Measurements from ENCODE around the gene HERC5. TPM values are rescaled to one million over a fixed set of nuclear protein-coding genes. Genes with fewer than 3 reads are reported as not detected.
"Not testable (repeated sequence)": the region's sequence is repeated elsewhere in the genome, so short reads cannot be mapped to it uniquely, and the experiment has no call there.

The HERC5 gene
- 46.3 and 49.6 TPM in 2 replicates for total RNA-seq (2014; rRNA removed; shearing (Covaris generic))

- no peaks in the 10 kb centered on the region for H3K9me3 ChIP-seq (replicated peaks)
- H3K4me1 ChIP-seq = 0 out of 2 replicates have a peak, but pooled peaks cover 7% of the 10 kb centered on the region
- H3K27ac ChIP-seq = peak within 1 kb of the TSS; percentile 77
- peak within 1 kb of the TSS; percentile 64 for H3K4me3 ChIP-seq
- no peaks in the 10 kb centered on the region for H3K27me3 ChIP-seq
- DNase-seq = peak; percentile 94 to 97
- no peaks in the 10 kb centered on the region for H3K36me3 ChIP-seq
These were observed at the start of gene HERC5 for GRCh38 chr4:88456670-88457306. Gene HERC5 (plus strand): TSS chr4:88457119. CDS start chr4:88457270, 151 bp downstream.

DNA sequence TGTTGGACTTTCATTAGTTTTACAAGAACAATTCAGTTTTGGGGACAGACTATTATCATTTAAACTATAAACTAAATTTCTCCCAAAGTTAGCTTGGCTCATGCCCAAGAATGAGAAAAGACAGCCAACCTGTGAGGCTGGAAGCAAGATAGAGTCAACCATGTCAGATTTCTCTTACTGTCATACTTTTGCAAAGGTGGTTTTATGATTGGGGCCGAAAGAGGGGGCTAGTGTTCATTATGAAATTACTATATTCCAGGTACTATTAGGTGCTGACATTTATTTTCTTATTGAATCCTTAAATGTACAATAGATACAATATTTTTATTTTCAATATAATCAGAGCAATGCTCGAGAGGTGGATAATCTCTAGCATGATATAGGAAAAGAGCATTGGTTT, 47.7 kb upstream of the HERC5 start:
- H3K4me1 ChIP-seq = no peaks in the 10 kb centered on the region
- H3K36me3 ChIP-seq = no peaks in the 10 kb centered on the region
- no peaks in the 10 kb centered on the region for H3K9me3 ChIP-seq (replicated peaks)
- no peak overlapping the region for H3K4me3 ChIP-seq
- no peak overlapping the region for H3K27ac ChIP-seq
- DNase-seq = no peak
- no peaks in the 10 kb centered on the region for H3K27me3 ChIP-seq

DNA sequence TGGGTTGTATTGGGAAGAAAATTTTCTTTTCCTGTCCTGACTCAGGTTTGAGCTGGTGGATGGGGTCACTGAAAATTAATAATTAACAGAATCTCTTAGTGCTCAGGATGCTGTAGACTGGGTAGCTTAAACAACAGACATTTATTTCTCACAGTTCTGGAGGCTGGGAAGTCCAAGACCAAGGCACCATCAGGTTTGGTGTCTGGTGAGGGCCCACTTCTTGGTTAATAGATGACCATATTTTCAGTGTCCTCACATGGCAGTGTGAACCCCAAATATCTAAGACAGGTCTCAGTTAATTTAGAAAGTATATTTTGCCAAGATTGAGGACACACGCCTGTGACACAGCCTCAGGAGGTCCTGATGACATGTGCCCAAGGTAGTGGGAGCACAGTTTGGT, 47.1 kb upstream of the HERC5 start:
- H3K36me3 ChIP-seq = no peaks in the 10 kb centered on the region
- no peaks in the 10 kb centered on the region for H3K9me3 ChIP-seq (replicated peaks)
- no peak overlapping the region for H3K4me3 ChIP-seq
- H3K4me1 ChIP-seq = no peaks in the 10 kb centered on the region
- no peak for DNase-seq
- no peaks in the 10 kb centered on the region for H3K27me3 ChIP-seq
- no peak overlapping the region for H3K27ac ChIP-seq

GRCh38 chr4:88411491-88412096, 45.3 kb upstream of the HERC5 start:
- no peak overlapping the region for H3K27ac ChIP-seq
- H3K4me1 ChIP-seq = no peaks in the 10 kb centered on the region
- no peaks in the 10 kb centered on the region for H3K36me3 ChIP-seq
- H3K4me3 ChIP-seq = no peak overlapping the region
- H3K9me3 ChIP-seq (replicated peaks) = no peaks in the 10 kb centered on the region
- no peaks in the 10 kb centered on the region for H3K27me3 ChIP-seq
- DNase-seq = no peak

DNA sequence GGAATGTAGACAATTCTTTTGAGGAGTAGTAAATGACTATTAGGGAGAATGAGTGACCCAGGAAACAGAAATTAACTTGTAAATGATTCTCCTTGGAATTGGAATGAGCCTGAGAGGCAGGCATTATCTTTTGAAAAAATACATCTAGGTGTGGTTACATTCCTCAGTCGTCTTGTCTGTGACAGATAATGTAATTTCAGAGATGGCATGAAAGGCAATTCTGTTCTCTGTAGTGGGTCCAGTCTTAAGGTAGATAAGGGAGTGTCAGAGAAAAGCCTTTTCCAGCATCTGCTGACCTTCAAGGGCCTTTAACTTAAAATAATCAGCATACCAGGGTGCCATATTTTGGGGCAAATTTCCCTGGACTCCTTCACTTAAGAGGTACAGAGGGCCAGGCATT, 43.1 kb upstream of the HERC5 start:
- no peaks in the 10 kb centered on the region for H3K36me3 ChIP-seq
- no peaks in the 10 kb centered on the region for H3K9me3 ChIP-seq (replicated peaks)
- no peak overlapping the region for H3K27ac ChIP-seq
- H3K27me3 ChIP-seq = no peaks in the 10 kb centered on the region
- DNase-seq = no peak
- no peak overlapping the region for H3K4me3 ChIP-seq
- H3K4me1 ChIP-seq = no peaks in the 10 kb centered on the region

GRCh38 chr4:88414755-88415154, 42.2 kb upstream of the HERC5 start:
- Histone ChIP-seq H3K36me3 (no peaks in the 10 kb centered on the region), H3K27ac (no peak overlapping the region), H3K9me3 (replicated peaks) (no peaks in the 10 kb centered on the region), H3K27me3 (no peaks in the 10 kb centered on the region), H3K4me3 (no peak overlapping the region), H3K4me1 (no peaks in the 10 kb centered on the region)
- no peak for DNase-seq

DNA sequence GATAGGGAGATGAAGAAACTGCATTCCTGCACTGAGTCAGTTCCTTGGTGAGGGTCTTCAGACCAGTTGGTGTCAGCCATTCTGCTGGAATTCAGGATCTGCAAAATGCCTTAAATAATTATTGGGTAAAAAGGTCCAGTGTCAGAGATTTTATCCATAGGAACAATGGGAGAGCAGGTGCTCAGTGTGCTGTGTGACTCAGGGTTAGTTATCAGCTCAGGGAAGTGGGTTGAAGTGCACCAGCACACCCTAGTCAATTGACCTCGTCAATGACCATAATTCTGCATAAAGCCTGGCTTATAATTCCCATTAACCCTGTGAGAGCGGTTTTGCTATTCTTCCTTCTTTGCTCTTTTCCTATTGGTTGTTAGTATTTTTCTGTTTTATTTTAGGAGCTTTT, 40.9 kb upstream of the HERC5 start:
- Histone ChIP-seq H3K27ac (no peak overlapping the region), H3K9me3 (replicated peaks) (no peaks in the 10 kb centered on the region), H3K4me3 (no peak overlapping the region), H3K27me3 (no peaks in the 10 kb centered on the region), H3K36me3 (no peaks in the 10 kb centered on the region), H3K4me1 (no peaks in the 10 kb centered on the region)
- DNase-seq = no peak

GRCh38 chr4:88418411-88418810, 38.5 kb upstream of the HERC5 start:
- no peak overlapping the region for H3K4me3 ChIP-seq
- no peaks in the 10 kb centered on the region for H3K36me3 ChIP-seq
- no peak overlapping the region for H3K27ac ChIP-seq
- peak in 1 of 2 experiments; percentile 16 for DNase-seq
- H3K9me3 ChIP-seq (replicated peaks) = no peaks in the 10 kb centered on the region
- no peaks in the 10 kb centered on the region for H3K4me1 ChIP-seq
- H3K27me3 ChIP-seq = no peaks in the 10 kb centered on the region

- H3K27ac ChIP-seq = no peak overlapping the region
- H3K9me3 ChIP-seq (replicated peaks) = no peaks in the 10 kb centered on the region
- no peak overlapping the region for H3K4me3 ChIP-seq
- H3K27me3 ChIP-seq = no peaks in the 10 kb centered on the region
- no peaks in the 10 kb centered on the region for H3K36me3 ChIP-seq
- H3K4me1 ChIP-seq = no peaks in the 10 kb centered on the region
- no peak for DNase-seq
These were observed 37.0 kb upstream of the HERC5 start for GRCh38 chr4:88419874-88420273.

DNA sequence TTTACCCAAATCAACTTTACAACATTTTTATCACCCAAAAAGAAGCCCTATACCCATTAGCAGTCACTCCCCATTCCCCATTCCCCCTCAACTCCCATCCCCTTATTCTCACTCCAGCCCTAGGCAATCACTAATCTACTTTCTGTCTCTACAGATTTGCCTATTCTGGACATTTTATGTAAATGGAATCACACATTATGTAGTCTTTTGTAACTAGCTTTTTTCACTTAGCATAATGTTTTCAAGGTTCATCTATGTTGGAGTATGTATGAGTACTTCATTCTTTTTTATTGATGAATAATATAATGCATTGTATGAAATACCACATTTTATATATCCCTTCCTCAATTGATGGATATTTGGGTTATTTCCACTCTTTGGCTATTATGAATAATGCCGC, 36.1 kb upstream of the HERC5 start:
- Histone ChIP-seq H3K27ac (no peak overlapping the region), H3K4me1 (no peaks in the 10 kb centered on the region), H3K27me3 (no peaks in the 10 kb centered on the region), H3K9me3 (replicated peaks) (no peaks in the 10 kb centered on the region), H3K36me3 (no peaks in the 10 kb centered on the region), H3K4me3 (no peak overlapping the region)
- DNase-seq = no peak

GRCh38 chr4:88422403-88422802, 34.5 kb upstream of the HERC5 start:
- Histone ChIP-seq H3K4me3 (no peak overlapping the region), H3K27me3 (no peaks in the 10 kb centered on the region), H3K36me3 (no peaks in the 10 kb centered on the region), H3K9me3 (replicated peaks) (no peaks in the 10 kb centered on the region), H3K4me1 (no peaks in the 10 kb centered on the region), H3K27ac (no peak overlapping the region)
- DNase-seq = no peak

DNA sequence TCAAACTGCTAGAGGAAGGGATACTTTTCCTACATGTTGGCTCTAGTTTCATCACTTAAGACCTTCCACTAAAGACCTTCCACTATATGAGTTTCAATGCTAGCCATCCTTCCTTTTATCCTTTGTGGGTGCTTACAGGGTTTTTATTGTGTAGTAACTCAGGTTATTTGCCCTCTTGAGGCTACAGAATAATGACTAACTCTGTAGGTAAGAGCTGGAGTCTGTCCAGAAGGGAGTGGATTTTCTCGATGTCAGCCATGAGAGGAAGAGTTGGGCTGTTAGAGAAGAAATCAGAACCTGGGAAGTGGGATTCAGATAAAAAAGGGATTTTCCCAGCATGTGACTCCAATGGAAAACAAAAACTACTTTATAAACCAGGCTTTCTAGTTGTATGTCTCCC, 27.5 kb upstream of the HERC5 start:
- Histone ChIP-seq H3K27ac (no peak overlapping the region), H3K36me3 (no peaks in the 10 kb centered on the region), H3K4me3 (no peak overlapping the region), H3K27me3 (no peaks in the 10 kb centered on the region), H3K9me3 (replicated peaks) (no peaks in the 10 kb centered on the region), H3K4me1 (no peaks in the 10 kb centered on the region)
- no peak for DNase-seq

- Histone ChIP-seq H3K27me3 (no peaks in the 10 kb centered on the region), H3K27ac (no peak overlapping the region), H3K36me3 (no peaks in the 10 kb centered on the region)
These were observed 20.8 kb upstream of the HERC5 start for GRCh38 chr4:88435987-88436693.

DNA sequence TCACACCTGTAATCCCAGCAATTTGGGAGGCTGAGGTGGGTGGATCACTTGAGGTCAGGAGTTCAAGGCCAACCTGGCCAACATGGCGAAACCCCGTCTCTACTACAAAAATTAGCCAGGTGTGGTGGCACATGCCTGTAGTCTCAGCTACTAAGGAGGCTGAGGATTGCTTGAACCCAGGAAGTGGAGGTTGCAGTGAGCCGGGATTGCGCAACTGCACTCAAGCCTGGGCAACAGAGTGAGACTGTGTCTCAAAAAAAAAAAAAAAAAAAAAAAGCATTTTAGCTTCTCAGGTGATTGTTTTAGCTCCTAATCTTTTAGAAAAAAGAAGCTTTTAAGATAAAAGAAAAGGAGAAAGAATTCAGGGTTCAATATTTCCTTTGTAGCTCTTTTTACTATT, 19.0 kb upstream of the HERC5 start:
- H3K4me3 ChIP-seq; DNase-seq; H3K9me3 ChIP-seq (replicated peaks); H3K36me3 ChIP-seq; H3K27me3 ChIP-seq; H3K4me1 ChIP-seq; H3K27ac ChIP-seq: not testable (repeated sequence)

More at GRCh38 chr4:88435987-88436693, 20.8 kb upstream of the HERC5 start:
- Histone ChIP-seq H3K9me3 (replicated peaks) (no peaks in the 10 kb centered on the region), H3K4me1 (no peaks in the 10 kb centered on the region), H3K4me3 (no peak overlapping the region)
- DNase-seq = no peak

DNA sequence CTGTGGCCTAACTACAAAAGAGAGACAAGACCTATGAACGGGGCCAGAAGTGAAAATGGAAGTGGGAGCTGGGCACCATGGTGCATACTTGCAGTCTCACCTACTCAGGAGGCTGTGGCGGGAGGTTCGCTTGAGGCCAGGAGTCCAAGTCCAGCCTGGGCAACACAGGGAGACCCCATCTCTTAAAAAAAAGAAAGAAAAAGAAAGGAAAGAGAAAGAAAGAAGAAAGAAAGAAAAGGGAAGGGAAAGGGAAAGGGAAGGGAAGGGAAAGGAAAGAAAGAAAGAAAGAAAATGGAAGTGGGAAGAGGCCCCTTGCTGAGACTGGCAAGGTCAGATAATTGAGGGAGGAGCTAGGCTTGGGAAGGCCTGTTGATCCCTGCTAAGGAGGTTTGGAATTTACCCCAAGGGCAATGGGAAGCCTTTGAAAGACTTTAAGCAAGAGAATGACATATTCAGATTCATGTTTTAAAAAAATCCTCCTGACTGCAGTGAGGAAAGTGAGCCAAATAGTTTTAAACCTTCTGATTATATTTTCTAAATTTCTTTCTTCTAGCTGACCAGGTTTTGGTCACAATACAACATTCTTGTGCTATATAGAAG, 17.7 kb upstream of the HERC5 start:
- Histone ChIP-seq H3K4me3 (no peak overlapping the region), H3K36me3 (no peaks in the 10 kb centered on the region), H3K4me1 (no peaks in the 10 kb centered on the region), H3K27me3 (no peaks in the 10 kb centered on the region), H3K27ac (no peak overlapping the region), H3K9me3 (replicated peaks) (no peaks in the 10 kb centered on the region)
- peak in 1 of 2 experiments; percentile 28 for DNase-seq

Measured in SJCRH30 (cell line).